HEK293 (cell line): Measurements from ENCODE around the gene LRRN2.

Source experiments
- CTCF ChIA-PET: fragments of 350-600 bp; formaldehyde crosslinking; extraction: SDS; loops from one replicate; lab custom pipeline; 2021; ENCODE audit warnings: antibody characterized with exemption; lab: Yijun Ruan, JAX
- POLR2A ChIA-PET: fragments of 300-600 bp; formaldehyde crosslinking; extraction: SDS; loops from one replicate; lab custom pipeline; 2020; ENCODE audit warnings: antibody characterized with exemption, inconsistent platforms; lab: Yijun Ruan, JAX
- H3K27ac ChIP-seq: fragments of 200-500 bp; sonication (Bioruptor generic); 2 replicates; pipeline ENCODE4 v1.5.1; 2014; ENCODE audit warnings: low read depth, low read length, control low read depth, inconsistent platforms; ENCODE audit errors: extremely low read depth
- H3K36me3 ChIP-seq, 2 experiments: fragments of 200-500 bp in 1 of 2; sonication (Bioruptor generic) in 1 of 2; 1 replicate in 1 of 2; 2 replicates in 1 of 2; pipeline ENCODE4 v1.5.1; 2014 to 2017; ENCODE audit warnings: inconsistent platforms in 2 of 2, low read length in 2 of 2; ENCODE audit not compliant: control insufficient read depth in 2 of 2, insufficient read depth in 1 of 2
- H3K4me1 ChIP-seq: fragments of 200-500 bp; sonication (Bioruptor generic); 2 replicates; pipeline ENCODE4 v1.5.1; 2014; ENCODE audit warnings: mild to moderate bottlenecking, low read length, inconsistent platforms; ENCODE audit not compliant: control insufficient read depth, insufficient read depth
- H3K4me3 ChIP-seq: 2 replicates; pipeline ENCODE4 v1.5.1; 2011; ENCODE audit warnings: low read depth, mild to moderate bottlenecking, control low read depth, low read length, moderate library complexity
- H3K9me3 ChIP-seq: fragments of 200-500 bp; sonication (Bioruptor generic); 2 replicates; pipeline ENCODE4 v1.5.1; 2014; ENCODE audit warnings: low read depth, low read length, inconsistent platforms; ENCODE audit not compliant: control insufficient read depth, insufficient read depth
- AEBP2 ChIP-seq: fragments of 450-650 bp; formaldehyde crosslinking; IDR thresholded peaks from 2 replicates; pipeline ENCODE4 v1.5.1; 2016; ENCODE audit warnings: missing biosample characterization, missing genetic modification characterization, borderline replicate concordance
- KLF1 ChIP-seq: fragments of 450-650 bp; formaldehyde crosslinking; IDR thresholded peaks from 2 replicates; pipeline ENCODE4 v1.5.1; 2016; ENCODE audit warnings: missing biosample characterization, missing genetic modification characterization
- PBX3 ChIP-seq: sonication (generic); formaldehyde crosslinking; IDR thresholded peaks from 2 replicates; pipeline ENCODE4 v1.8.1; 2022; ENCODE audit warnings: mild to moderate bottlenecking, moderate library complexity, missing genetic modification reagents
- RBAK ChIP-seq: fragments of 450-650 bp; formaldehyde crosslinking; IDR thresholded peaks from 2 replicates; pipeline ENCODE4 v1.5.1; 2016; ENCODE audit warnings: missing biosample characterization, missing genetic modification characterization
- SETDB1 ChIP-seq: IDR thresholded peaks from one replicate; pipeline ENCODE4 v1.6.1; 2017; ENCODE audit warnings: mild to moderate bottlenecking, low read length, moderate library complexity, mixed read lengths; ENCODE audit not compliant: insufficient read length
- SP2 ChIP-seq: fragments of 450-650 bp; formaldehyde crosslinking; IDR thresholded peaks from 2 replicates; pipeline ENCODE4 v1.5.1; 2016; ENCODE audit warnings: missing biosample characterization, missing genetic modification characterization
- TCF7L2 ChIP-seq: IDR thresholded peaks from 2 replicates; pipeline ENCODE4 v1.6.1; 2011; ENCODE audit warnings: low read depth, mild to moderate bottlenecking, inconsistent platforms, low read length, moderate library complexity, borderline replicate concordance
- ZBTB20 ChIP-seq: fragments of 450-650 bp; formaldehyde crosslinking; IDR thresholded peaks from 2 replicates; pipeline ENCODE4 v1.5.1; 2016; ENCODE audit warnings: missing biosample characterization, missing genetic modification characterization
- ZNF174 ChIP-seq: fragments of 450-650 bp; formaldehyde crosslinking; IDR thresholded peaks from 2 replicates; pipeline ENCODE4 v1.5.0; 2017; ENCODE audit warnings: missing biosample characterization, mild to moderate bottlenecking, missing genetic modification characterization
- ZNF280D ChIP-seq: fragments of 450-650 bp; formaldehyde crosslinking; IDR thresholded peaks from 2 replicates; pipeline ENCODE4 v1.5.1; 2016; ENCODE audit warnings: missing biosample characterization, missing genetic modification characterization
- ZNF311 ChIP-seq: fragments of 450-650 bp; formaldehyde crosslinking; IDR thresholded peaks from 2 replicates; pipeline ENCODE4 v1.5.1; 2017; ENCODE audit warnings: missing biosample characterization, missing genetic modification characterization, borderline replicate concordance
- ZNF324 ChIP-seq: fragments of 450-650 bp; formaldehyde crosslinking; IDR thresholded peaks from 2 replicates; pipeline ENCODE4 v1.5.1; 2016; ENCODE audit warnings: missing biosample characterization, missing genetic modification characterization
- ZNF350 ChIP-seq: fragments of 450-650 bp; formaldehyde crosslinking; IDR thresholded peaks from 2 replicates; pipeline ENCODE4 v1.5.0; 2017; ENCODE audit warnings: missing biosample characterization, mild to moderate bottlenecking, missing genetic modification characterization
- ZNF596 ChIP-seq: fragments of 450-650 bp; IDR thresholded peaks from 2 replicates; pipeline ENCODE4 v1.5.0; 2018; ENCODE audit warnings: missing biosample characterization, mild to moderate bottlenecking, missing genetic modification characterization, moderate library complexity
- ZNF610 ChIP-seq: fragments of 450-650 bp; formaldehyde crosslinking; IDR thresholded peaks from 2 replicates; pipeline ENCODE4 v1.5.1; 2016; ENCODE audit warnings: missing biosample characterization, missing genetic modification characterization, borderline replicate concordance
- ZNF654 ChIP-seq: fragments of 450-650 bp; formaldehyde crosslinking; IDR thresholded peaks from 2 replicates; pipeline ENCODE4 v1.5.1; 2016; ENCODE audit warnings: low read depth, missing biosample characterization, missing genetic modification characterization
- ZNF677 ChIP-seq: fragments of 450-650 bp; IDR thresholded peaks from 2 replicates; pipeline ENCODE4 v1.5.0; 2018; ENCODE audit warnings: missing biosample characterization, mild to moderate bottlenecking, missing genetic modification characterization, moderate library complexity
- ZNF701 ChIP-seq: fragments of 450-650 bp; formaldehyde crosslinking; IDR thresholded peaks from 2 replicates; pipeline ENCODE4 v1.5.1; 2016; ENCODE audit warnings: missing biosample characterization, missing genetic modification characterization
- ZNF843 ChIP-seq: fragments of 450-650 bp; formaldehyde crosslinking; IDR thresholded peaks from 2 replicates; pipeline ENCODE4 v1.5.1; 2016; ENCODE audit warnings: missing biosample characterization, missing genetic modification characterization

Gene LRRN2

GRCh38 chr1:204577794-204578478 is 107.6 kb downstream of the LRRN2 start (continued):
- no peak for TF ChIP-seq AEBP2 (tag by site-specific recombination)
- no peak for TF ChIP-seq SP2 (tag by site-specific recombination)
- TF ChIP-seq ZNF174 (tag by site-specific recombination): no peak
- TF ChIP-seq ZNF677 (tag by site-specific recombination): no peak

- Histone ChIP-seq H3K4me1 (no peaks in the 10 kb centered on the region), H3K9me3 (no peaks in the 10 kb centered on the region), H3K4me3 (no peak overlapping the region), H3K36me3 (no peaks in the 10 kb centered on the region), H3K27ac (no peak overlapping the region)
- ChIA-PET POLR2A (no interaction called here), CTCF (interaction anchor here (1.3 kb wide), 1 partner anchor 230 kb away, joined by 7 read pairs; no protein-coding TSS in a partner anchor)
- TF ChIP-seq ZNF324 (tag by site-specific recombination) (no peak), ZNF701 (no peak), SETDB1 (no peak), ZNF311 (tag by site-specific recombination) (no peak), KLF1 (no peak), ZNF280D (no peak), TCF7L2 (no peak), RBAK (tag by site-specific recombination) (no peak)
Observed at GRCh38 chr1:204576422-204576821, 109.1 kb downstream of the LRRN2 start.

GRCh38 chr1:204575221-204576190 is 110.0 kb downstream of the LRRN2 start:
- POLR2A ChIA-PET: no interaction called here

More at GRCh38 chr1:204575221-204576190, 110.0 kb downstream of the LRRN2 start:
- CTCF ChIA-PET: interaction anchor here (0.7 to 19.5 kb wide), 5 partner anchors 10 to 247 kb away, joined by 3 to 401 read pairs (median 6); no protein-coding TSS in a partner anchor
- no peaks in the 10 kb centered on the region for H3K4me1 ChIP-seq
- H3K4me3 ChIP-seq: no peak overlapping the region
- TF ChIP-seq ZNF843 (tag by site-specific recombination) (no peak), PBX3 (no peak), ZNF654 (tag by site-specific recombination) (no peak), ZNF350 (tag by site-specific recombination) (no peak), ZNF596 (tag by site-specific recombination) (no peak), AEBP2 (tag by site-specific recombination) (no peak), ZNF280D (no peak), ZBTB20 (tag by site-specific recombination) (no peak), ZNF677 (tag by site-specific recombination) (no peak), ZNF610 (tag by site-specific recombination) (no peak)
- no peaks in the 10 kb centered on the region for H3K9me3 ChIP-seq
- H3K36me3 ChIP-seq: no peaks in the 10 kb centered on the region
- H3K27ac ChIP-seq: no peak overlapping the region
